CD8-positive, alpha-beta memory T cell (primary cell): ENCODE measurements around the gene ZDHHC7. TPM values are rescaled to one million over a fixed set of nuclear protein-coding genes. Genes with fewer than 3 reads are reported as not detected.

Experiments
- CTCF ChIA-PET: fragments of 350-600 bp; sonication (Branson Sonifier 250); formaldehyde crosslinking; loops from one replicate; lab custom pipeline; 2021; ENCODE audit warnings: antibody characterized with exemption; lab: Charles Lee
- POLR2A ChIA-PET: fragments of 350-600 bp; sonication (Branson Sonifier 250); formaldehyde crosslinking; loops from one replicate; lab custom pipeline; 2021; ENCODE audit warnings: antibody characterized with exemption; lab: Charles Lee
- DNase-seq, 5 donors: peaks; one replicate each; pipeline versions ENCODE4 v3.0.0 to v3.0.0-alpha.2; 2020 to 2022; ENCODE audit warnings: mixed read lengths in 1 of 5
- H3K27ac ChIP-seq: one replicate; pipeline ENCODE4 v1.7.0; 2013; ENCODE audit warnings: low read depth, mild to moderate bottlenecking, low read length, moderate library complexity
- H3K27me3 ChIP-seq: 2 replicates; pipeline ENCODE4 v1.7.0; 2013; ENCODE audit warnings: low read length, mild to moderate bottlenecking; ENCODE audit not compliant: insufficient read depth, poor library complexity, severe bottlenecking
- H3K36me3 ChIP-seq: 2 replicates; pipeline ENCODE4 v1.7.0; 2013; ENCODE audit warnings: mild to moderate bottlenecking, low read length, moderate library complexity; ENCODE audit not compliant: insufficient read depth
- H3K4me1 ChIP-seq: 2 replicates; pipeline ENCODE4 v1.7.0; 2013; ENCODE audit warnings: mild to moderate bottlenecking, low read length, moderate library complexity; ENCODE audit not compliant: insufficient read depth
- H3K4me3 ChIP-seq: 2 replicates; pipeline ENCODE4 v1.7.0; 2013; ENCODE audit warnings: mild to moderate bottlenecking, low read length
- H3K9me3 ChIP-seq: 2 replicates; pipeline ENCODE4 v1.7.0; 2013; ENCODE audit warnings: mild to moderate bottlenecking, low read length
- H3K27ac Mint-ChIP-seq, 8 donors: one replicate each; pipeline ENCODE4 v1.8.0; 2020 to 2021; ENCODE audit warnings: mixed read lengths in 8 of 8, mild to moderate bottlenecking in 6 of 8, inconsistent platforms in 3 of 8, moderate library complexity in 3 of 8
- H3K27me3 Mint-ChIP-seq, 2 donors: one replicate each; pipeline ENCODE4 v1.8.0; 2020 to 2021; ENCODE audit warnings: mixed read lengths in 2 of 2, mild to moderate bottlenecking in 1 of 2, moderate library complexity in 1 of 2
- H3K36me3 Mint-ChIP-seq, 3 donors: one replicate each; pipeline ENCODE4 v1.8.0; 2020 to 2021; ENCODE audit warnings: mixed read lengths in 3 of 3, inconsistent platforms in 1 of 3, mild to moderate bottlenecking in 1 of 3
- H3K4me1 Mint-ChIP-seq, 3 donors: one replicate each; pipeline ENCODE4 v1.8.0; 2020 to 2021; ENCODE audit warnings: mixed read lengths in 3 of 3, inconsistent platforms in 1 of 3, mild to moderate bottlenecking in 1 of 3
- H3K4me3 Mint-ChIP-seq, 7 donors: one replicate each; pipeline ENCODE4 v1.8.0; 2020 to 2021; ENCODE audit warnings: mixed read lengths in 7 of 7, mild to moderate bottlenecking in 6 of 7, moderate library complexity in 4 of 7, inconsistent platforms in 2 of 7
- H3K9me3 Mint-ChIP-seq, 5 donors: one replicate each; pipeline ENCODE4 v1.8.0; 2020 to 2022; ENCODE audit warnings: mixed read lengths in 5 of 5, mild to moderate bottlenecking in 3 of 5, moderate library complexity in 2 of 5, inconsistent platforms in 1 of 5
- polyA plus RNA-seq: library from polyadenylated mRNA; unstranded; fragments of 300-500 nt; fragmentation: Illumina TruSeq; gene quantifications from one replicate; pipeline ENCODE4 v1.2.3, GENCODE V29; 2021
- total RNA-seq, 2 experiments: library from RNA; stranded (reverse); gene quantifications; one replicate each; pipeline ENCODE4 v1.2.3, GENCODE V29; 2021

Gene ZDHHC7
- total and polyA plus RNA-seq, 3 experiments from 2014 or later = 31.6 to 45.7 (median 32.6) TPM

GRCh38 chr16:85026703-85027102, 15.4 kb upstream of the ZDHHC7 start:
- Mint-ChIP-seq H3K27me3 (no peaks in the 10 kb centered on the region), H3K27ac (peak overlapping the region in 7 of 8 donors; percentile 36 to 99 (median 52)), H3K4me1 (peaks cover 27 to 45% (median 36%) of the 10 kb centered on the region in 3 donors), H3K36me3 (peaks cover 0 to 7% (median 0%) of the 10 kb centered on the region in 3 donors), H3K9me3 (no peaks in the 10 kb centered on the region), H3K4me3 (peak overlapping the region; percentile 89 to 98 (median 93))
- CTCF ChIA-PET = interaction anchor here (1.0 to 3.7 kb wide), 4 partner anchors 14 to 60 kb away, joined by 3 to 27 read pairs (median 16); partner anchors contain the start of gene ZDHHC7
- Histone ChIP-seq H3K4me3 (no peak overlapping the region), H3K36me3 (no peaks in the 10 kb centered on the region), H3K4me1 (peaks cover 27% of the 10 kb centered on the region), H3K9me3 (no peaks in the 10 kb centered on the region), H3K27me3 (no peaks in the 10 kb centered on the region), H3K27ac (no peak overlapping the region)
- no peak for DNase-seq
- POLR2A ChIA-PET = interaction anchor here (1.0 to 2.9 kb wide), 3 partner anchors 15 to 60 kb away, joined by 3 to 27 read pairs (median 6); partner anchors contain the start of gene ZDHHC7

DNA sequence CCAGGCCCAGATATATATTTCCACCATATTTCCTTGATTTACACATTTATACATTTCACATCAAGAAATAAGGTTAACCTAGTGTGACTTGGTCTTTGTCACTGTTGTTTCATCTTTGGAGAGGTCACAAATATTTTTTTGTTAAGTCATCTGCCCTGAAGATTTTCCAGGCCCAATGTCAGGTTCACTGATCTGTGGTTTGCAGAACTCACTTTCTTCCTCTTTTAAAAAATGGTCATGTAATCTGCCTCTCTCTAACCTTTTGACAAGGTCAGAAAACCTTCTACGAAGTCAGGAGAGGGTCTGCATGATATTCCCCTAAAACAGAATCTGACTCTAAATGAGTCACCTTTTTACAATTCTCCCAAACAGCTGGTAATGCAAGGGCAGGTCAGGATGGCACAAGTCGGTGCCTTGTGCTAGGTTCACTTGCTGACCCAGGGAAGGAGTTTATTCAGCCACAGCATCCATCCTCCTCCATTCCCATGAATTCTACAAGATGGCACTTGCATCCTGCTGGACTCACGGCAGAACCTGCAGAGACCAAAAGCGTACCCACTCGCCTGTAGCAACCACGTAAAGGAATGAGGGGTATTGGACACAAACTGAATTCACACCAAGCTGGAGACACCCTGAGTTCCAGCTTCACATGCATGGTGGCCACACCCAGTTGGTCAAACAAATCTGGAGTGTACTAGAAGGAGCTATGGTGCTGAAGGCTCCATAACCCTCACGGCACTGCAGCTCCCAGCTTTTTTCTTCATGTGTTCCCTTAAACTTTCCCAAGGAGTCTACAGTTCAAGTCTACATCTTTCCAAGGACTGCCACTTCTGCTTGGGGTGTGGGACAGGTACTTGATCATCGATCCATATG, 14.7 kb upstream of the ZDHHC7 start:
- H3K27me3 Mint-ChIP-seq = no peaks in the 10 kb centered on the region
- H3K36me3 ChIP-seq = no peaks in the 10 kb centered on the region
- no peak for DNase-seq
- ChIA-PET POLR2A (interaction anchor here (2.9 kb wide), 1 partner anchor 15 kb away, joined by 27 read pairs; the partner anchor contains the start of gene ZDHHC7), CTCF (interaction anchor here (1.6 to 3.7 kb wide), 3 partner anchors 14 to 60 kb away, joined by 8 to 27 read pairs (median 24); partner anchors contain the start of gene ZDHHC7)
- H3K27me3 ChIP-seq = no peaks in the 10 kb centered on the region
- peaks cover 0 to 3% (median 0%) of the 10 kb centered on the region in 3 donors for H3K36me3 Mint-ChIP-seq
- peaks cover 25 to 41% (median 36%) of the 10 kb centered on the region in 3 donors for H3K4me1 Mint-ChIP-seq
- H3K9me3 ChIP-seq = no peaks in the 10 kb centered on the region
- peak overlapping the region in 3 of 8 donors; percentile 12 to 99 (median 47) for H3K27ac Mint-ChIP-seq
- no peaks in the 10 kb centered on the region for H3K9me3 Mint-ChIP-seq
- no peak overlapping the region for H3K27ac ChIP-seq
- H3K4me1 ChIP-seq = peaks cover 27% of the 10 kb centered on the region
- H3K4me3 Mint-ChIP-seq = peak overlapping the region; percentile 72 to 98 (median 91)
- H3K4me3 ChIP-seq = no peak overlapping the region

- Histone ChIP-seq H3K4me1 (peaks cover 15% of the 10 kb centered on the region), H3K27ac (no peak overlapping the region), H3K27me3 (no peaks in the 10 kb centered on the region), H3K36me3 (no peaks in the 10 kb centered on the region), H3K4me3 (no peak overlapping the region), H3K9me3 (no peaks in the 10 kb centered on the region)
- Mint-ChIP-seq H3K36me3 (no peaks in the 10 kb centered on the region), H3K4me1 (peaks cover 8 to 13% (median 11%) of the 10 kb centered on the region in 3 donors), H3K27ac (no peak overlapping the region), H3K9me3 (no peaks in the 10 kb centered on the region), H3K27me3 (peaks cover 0 to 6% of the 10 kb centered on the region in 2 donors), H3K4me3 (no peak overlapping the region)
- DNase-seq = no peak
- CTCF ChIA-PET = no interaction called here
- POLR2A ChIA-PET = no interaction called here
Observed at GRCh38 chr16:85019659-85020245, 8.4 kb upstream of the ZDHHC7 start.

DNA sequence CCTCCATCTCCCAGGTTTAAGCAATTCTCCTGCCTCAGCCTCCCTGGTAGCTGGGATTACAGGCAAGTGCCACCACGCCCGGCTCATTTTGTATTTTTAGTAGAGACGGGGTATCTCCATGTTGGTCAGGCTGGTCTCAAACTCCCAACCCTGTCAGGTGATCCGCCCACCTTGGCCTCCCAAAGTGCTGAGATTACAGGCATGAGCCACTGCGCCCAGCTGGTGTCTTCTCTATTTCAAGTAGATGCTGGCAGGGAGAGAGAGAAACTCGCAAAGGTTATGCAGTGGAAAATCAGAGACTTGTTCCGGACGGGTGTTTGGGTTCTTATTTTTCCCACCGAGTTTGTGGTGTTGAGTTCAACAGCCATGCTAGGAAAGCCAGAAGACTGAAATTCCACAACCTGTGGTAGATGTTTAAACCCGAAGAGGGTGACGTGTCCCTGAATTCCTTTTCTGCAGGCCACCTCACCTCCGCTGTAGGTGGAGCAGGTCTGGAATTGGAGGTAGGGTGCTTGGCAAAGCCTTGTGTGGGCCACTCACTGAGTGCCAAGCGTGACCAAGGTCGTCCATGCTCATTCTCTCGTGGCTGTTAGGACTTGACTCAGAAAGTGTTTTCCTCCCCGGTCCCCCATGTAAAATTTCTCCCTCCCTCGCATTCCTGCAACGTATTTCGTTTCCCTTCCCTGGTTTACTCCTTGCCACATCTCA, 7.3 kb upstream of the ZDHHC7 start:
- Histone ChIP-seq H3K4me3 (no peak overlapping the region), H3K27me3 (no peaks in the 10 kb centered on the region), H3K36me3 (no peaks in the 10 kb centered on the region), H3K9me3 (no peaks in the 10 kb centered on the region), H3K4me1 (peaks cover 15% of the 10 kb centered on the region), H3K27ac (no peak overlapping the region)
- H3K4me1 Mint-ChIP-seq = peaks cover 8 to 13% (median 11%) of the 10 kb centered on the region in 3 donors
- H3K9me3 Mint-ChIP-seq = no peaks in the 10 kb centered on the region
- H3K4me3 Mint-ChIP-seq = no peak overlapping the region
- DNase-seq = no peak
- ChIA-PET CTCF (no interaction called here), POLR2A (no interaction called here)
- peak overlapping the region in 1 of 8 donors; percentile 43 for H3K27ac Mint-ChIP-seq
- peaks cover 0 to 12% of the 10 kb centered on the region in 2 donors for H3K27me3 Mint-ChIP-seq
- peaks cover 0 to 5% (median 0%) of the 10 kb centered on the region in 3 donors for H3K36me3 Mint-ChIP-seq

GRCh38 chr16:85017633-85018032, 6.3 kb upstream of the ZDHHC7 start:
- Histone ChIP-seq H3K4me1 (peaks cover 15% of the 10 kb centered on the region), H3K4me3 (no peak overlapping the region), H3K27ac (no peak overlapping the region), H3K27me3 (no peaks in the 10 kb centered on the region), H3K36me3 (no peaks in the 10 kb centered on the region), H3K9me3 (no peaks in the 10 kb centered on the region)
- Mint-ChIP-seq H3K27ac (no peak overlapping the region), H3K36me3 (peaks cover 0 to 5% (median 0%) of the 10 kb centered on the region in 3 donors), H3K4me1 (peaks cover 8 to 13% (median 11%) of the 10 kb centered on the region in 3 donors), H3K27me3 (peaks cover 0 to 12% of the 10 kb centered on the region in 2 donors), H3K9me3 (no peaks in the 10 kb centered on the region), H3K4me3 (no peak overlapping the region)
- no peak for DNase-seq
- ChIA-PET POLR2A (no interaction called here), CTCF (no interaction called here)

GRCh38 chr16:85017151-85017550, 5.8 kb upstream of the ZDHHC7 start:
- Histone ChIP-seq H3K27ac (no peak overlapping the region), H3K36me3 (no peaks in the 10 kb centered on the region), H3K4me3 (no peak overlapping the region), H3K9me3 (no peaks in the 10 kb centered on the region), H3K4me1 (peaks cover 16% of the 10 kb centered on the region), H3K27me3 (no peaks in the 10 kb centered on the region)
- DNase-seq = no peak
- Mint-ChIP-seq H3K36me3 (peaks cover 0 to 5% (median 0%) of the 10 kb centered on the region in 3 donors), H3K4me3 (no peak overlapping the region), H3K9me3 (no peaks in the 10 kb centered on the region), H3K27me3 (peaks cover 0 to 12% of the 10 kb centered on the region in 2 donors), H3K27ac (no peak overlapping the region), H3K4me1 (peaks cover 8 to 14% (median 13%) of the 10 kb centered on the region in 3 donors)
- ChIA-PET POLR2A (interaction anchor here (1.5 kb wide), 1 partner anchor 11 kb away, joined by 5 read pairs; the partner anchor contains the start of gene KIAA0513), CTCF (no interaction called here)

DNA sequence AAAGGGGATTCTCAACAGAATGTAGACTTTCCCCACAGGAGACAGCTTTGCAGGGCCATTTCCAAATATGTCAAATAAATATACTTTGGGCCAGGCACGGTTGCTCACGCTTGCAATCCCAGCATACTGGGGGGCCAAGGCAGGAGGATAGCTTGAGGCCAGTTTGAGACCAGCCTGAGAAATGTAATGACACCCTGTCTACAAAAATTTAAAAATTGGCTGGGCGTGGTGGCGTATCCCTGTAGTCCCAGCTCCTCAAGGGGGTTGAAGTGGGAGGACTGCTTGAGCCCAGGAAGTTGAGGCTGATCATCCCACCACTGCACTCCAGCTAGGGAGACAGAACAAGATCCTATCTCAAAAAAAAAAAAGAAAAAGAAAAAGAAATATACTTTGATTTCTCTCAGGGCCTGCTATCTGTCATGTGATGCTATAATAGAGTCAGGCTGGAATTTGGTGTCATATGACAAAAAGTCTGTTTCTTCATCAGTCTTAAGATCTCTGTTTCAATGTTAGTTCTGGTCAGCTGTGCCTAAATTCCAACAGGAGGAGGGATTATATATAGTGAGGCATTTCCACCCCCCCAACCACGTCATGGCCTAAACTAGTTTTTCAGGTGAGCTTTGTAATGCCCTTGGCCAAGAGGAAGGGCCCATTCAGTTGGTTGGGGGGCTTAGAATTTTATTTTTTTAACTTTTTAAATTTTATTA, 4.3 kb upstream of the ZDHHC7 start:
- ChIA-PET CTCF (interaction anchor here (1.2 kb wide), 1 partner anchor 99 kb away, joined by 4 read pairs; no protein-coding TSS in a partner anchor), POLR2A (interaction anchor here (0.7 to 1.5 kb wide), 2 partner anchors 12 to 591 kb away, joined by 3 to 5 read pairs; partner anchors contain the start of gene KIAA0513)
- H3K4me1 Mint-ChIP-seq = peaks cover 15 to 25% (median 23%) of the 10 kb centered on the region in 3 donors
- DNase-seq = no peak
- Histone ChIP-seq H3K4me1 (peaks cover 22% of the 10 kb centered on the region), H3K27me3 (no peaks in the 10 kb centered on the region), H3K27ac (no peak overlapping the region), H3K9me3 (no peaks in the 10 kb centered on the region), H3K36me3 (no peaks in the 10 kb centered on the region), H3K4me3 (no peak overlapping the region)
- H3K27me3 Mint-ChIP-seq = peaks cover 0 to 12% of the 10 kb centered on the region in 2 donors
- no peaks in the 10 kb centered on the region for H3K9me3 Mint-ChIP-seq
- peaks cover 0 to 8% (median 5%) of the 10 kb centered on the region in 3 donors for H3K36me3 Mint-ChIP-seq
- no peak overlapping the region for H3K4me3 Mint-ChIP-seq
- H3K27ac Mint-ChIP-seq = no peak overlapping the region
